HG02981 (cell line): Measurements from ENCODE around the gene ERMAP.
"Not testable (repeated sequence)": the region's sequence is repeated elsewhere in the genome, so short reads cannot be mapped to it uniquely, and the experiment has no call there.

ENCODE experiments used
- ATAC-seq: cut with Tn5 transposase; IDR thresholded peaks from one replicate; pipeline ENCODE4 v1.9.1; 2021; ENCODE audit warnings: mild to moderate bottlenecking, moderate library complexity; ENCODE audit not compliant: unreplicated experiment

Gene ERMAP

DNA sequence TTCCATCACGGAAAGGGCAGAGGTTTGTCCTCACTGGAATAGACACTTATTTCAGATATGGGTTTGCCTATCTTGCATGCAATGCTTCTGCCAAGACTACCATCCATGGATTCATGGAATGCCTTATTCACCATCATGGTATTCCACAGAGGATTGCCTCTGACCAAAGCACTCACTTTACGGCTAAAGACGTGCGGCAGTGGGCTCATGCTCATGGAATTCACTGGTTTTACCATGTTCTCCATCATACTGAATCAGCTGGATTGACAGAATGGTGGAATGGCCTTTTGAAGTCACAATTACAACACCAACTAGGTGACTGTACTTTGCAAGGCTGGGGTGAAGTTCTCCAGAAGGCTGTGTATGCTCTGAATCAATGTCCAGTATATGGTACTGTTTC, 51.5 kb downstream of the ERMAP start:
- not testable (repeated sequence) for ATAC-seq

GRCh38 chr1:42869254-42869653, 52.3 kb downstream of the ERMAP start:
- not testable (repeated sequence) for ATAC-seq

DNA sequence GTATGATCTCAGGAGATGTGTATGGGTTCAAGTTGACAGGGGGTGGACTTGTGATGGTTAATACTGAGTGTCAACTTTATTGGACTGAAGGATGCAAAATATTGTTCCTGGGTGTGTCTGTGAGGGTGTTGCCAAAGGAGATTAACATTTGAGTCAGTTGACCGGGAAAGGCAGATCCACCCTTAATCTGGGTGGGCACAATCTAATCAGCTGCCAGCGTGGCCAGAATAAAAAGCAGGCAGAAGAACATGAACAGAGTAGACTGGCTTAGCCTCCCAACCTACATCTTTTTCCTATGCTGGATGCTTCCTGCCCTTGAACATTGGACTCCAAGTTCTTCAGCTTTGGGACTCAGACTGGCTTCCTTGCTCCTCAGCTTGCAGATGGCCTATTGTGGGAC, 52.8 kb downstream of the ERMAP start:
- not testable (repeated sequence) for ATAC-seq

- ATAC-seq: not testable (repeated sequence)
These were observed 56.2 kb downstream of the ERMAP start for GRCh38 chr1:42873108-42873507.

- no peak for ATAC-seq
These were observed 56.7 kb downstream of the ERMAP start for GRCh38 chr1:42873670-42874069.

- no peak for ATAC-seq
These were observed 59.1 kb downstream of the ERMAP start for GRCh38 chr1:42876009-42876408.

DNA sequence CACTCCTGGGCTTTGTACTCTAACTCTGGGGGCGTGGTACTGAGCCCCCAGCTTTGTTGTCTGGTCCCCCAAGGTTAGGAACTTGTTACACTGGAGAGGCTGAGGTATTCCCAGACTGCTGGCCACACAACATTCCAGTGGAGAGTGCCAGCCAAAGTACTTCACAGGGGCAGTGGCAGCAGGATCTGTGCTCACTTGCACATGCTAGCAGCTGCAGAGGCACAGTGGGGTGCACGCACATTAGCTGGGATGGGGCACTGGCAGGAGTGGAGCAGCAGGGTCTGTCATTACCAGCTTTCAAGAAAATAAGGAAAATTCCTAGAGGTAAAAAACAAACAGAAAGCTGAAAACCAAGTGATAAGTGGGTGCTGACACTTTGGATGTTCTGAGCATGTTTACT, 60.5 kb downstream of the ERMAP start:
- no peak for ATAC-seq

DNA sequence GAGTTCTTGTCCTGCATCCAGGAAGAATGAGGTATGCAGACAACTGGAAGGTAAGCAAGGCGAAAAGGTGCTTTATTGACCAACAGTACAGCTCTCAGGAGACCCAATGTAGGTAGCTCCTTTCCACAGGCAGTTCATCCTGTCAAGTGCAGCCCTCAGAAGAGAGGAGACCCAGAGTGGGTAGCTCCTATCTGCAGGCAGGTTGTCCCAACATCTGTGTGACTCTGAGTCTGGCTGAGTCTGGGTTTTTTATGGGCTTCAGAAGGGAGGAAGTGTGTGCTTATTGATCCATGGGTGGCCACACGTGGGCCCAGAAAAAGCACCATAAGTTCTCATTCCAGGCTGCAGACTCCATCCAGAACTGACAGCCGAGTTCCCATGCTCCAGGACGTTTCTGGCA, 63.5 kb downstream of the ERMAP start:
- ATAC-seq: no peak

DNA sequence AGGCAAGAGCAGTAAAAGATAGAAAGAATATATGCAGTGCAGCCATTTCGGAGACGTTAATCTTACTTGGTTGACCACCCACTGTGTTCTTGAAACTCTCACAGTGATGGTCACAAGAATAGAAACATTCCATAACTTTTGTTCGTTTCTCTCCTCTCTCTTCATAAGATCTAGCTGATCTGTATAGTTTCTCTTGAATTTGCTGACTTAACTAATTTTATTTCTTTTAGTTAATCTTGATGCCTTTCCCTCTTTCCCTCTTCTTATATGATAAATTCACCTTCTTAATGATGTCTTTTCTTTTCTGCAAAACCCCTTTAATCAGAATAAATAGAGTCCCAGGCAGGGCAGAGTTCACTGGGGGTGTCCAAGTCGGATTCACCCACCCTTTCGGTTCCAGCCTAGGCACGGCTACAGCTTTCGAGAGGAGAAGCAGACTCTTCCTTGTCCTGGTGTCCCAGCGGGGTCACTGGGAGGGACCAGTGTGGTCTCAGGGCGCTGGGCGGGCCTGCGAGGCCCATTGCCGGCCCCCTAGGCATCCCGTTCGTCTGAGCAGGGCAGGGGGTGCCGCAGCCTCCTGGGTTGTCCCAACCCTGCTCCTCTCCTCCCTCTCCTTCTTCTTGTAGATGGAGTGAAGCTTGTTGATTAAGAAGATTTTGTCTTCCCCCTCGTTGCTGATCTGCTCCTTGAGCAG, 69.3 kb downstream of the ERMAP start:
- no peak for ATAC-seq

- ATAC-seq: no peak
These were observed 69.9 kb downstream of the ERMAP start for GRCh38 chr1:42886800-42887199.

DNA sequence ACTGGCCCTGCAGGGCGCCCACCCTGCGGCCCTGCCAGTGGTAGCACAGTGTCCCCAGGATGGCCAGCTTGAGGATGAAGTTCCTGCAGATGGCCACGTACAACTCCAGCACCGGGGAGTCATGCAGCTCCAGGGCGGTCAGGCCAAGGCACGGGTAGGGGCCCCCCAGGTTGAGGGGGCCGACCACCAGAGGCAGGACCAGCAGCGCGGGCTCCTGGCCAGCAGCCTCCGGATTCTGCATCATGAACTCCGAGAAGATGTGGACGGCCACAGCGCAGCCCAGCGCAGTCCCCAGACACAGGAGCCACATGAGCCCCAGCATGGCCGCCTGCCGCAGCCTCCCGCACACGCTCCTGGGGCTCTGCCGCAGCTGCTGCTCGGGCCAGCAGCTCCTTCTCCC, 70.4 kb downstream of the ERMAP start:
- ATAC-seq: no peak

- no peak for ATAC-seq
These were observed 71.2 kb downstream of the ERMAP start for GRCh38 chr1:42888013-42888633.

DNA sequence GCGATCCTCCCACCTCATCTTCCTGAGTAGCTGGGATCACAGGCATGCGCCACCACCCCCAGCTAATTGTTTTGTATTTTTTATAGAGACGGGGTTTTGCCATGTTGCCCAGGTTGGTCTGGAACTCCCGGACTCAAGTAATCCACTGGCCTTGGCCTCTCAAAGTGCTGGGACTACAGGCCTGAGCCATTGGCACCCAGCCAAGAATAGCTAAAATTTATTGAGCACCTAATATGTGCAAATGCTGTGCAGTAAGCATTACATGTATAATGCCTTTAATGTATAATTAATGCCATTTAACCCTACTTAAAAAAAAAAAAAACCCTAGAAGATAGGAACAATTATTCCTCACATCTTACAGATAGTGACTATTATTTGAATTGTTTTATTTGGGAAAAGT, 72.3 kb downstream of the ERMAP start:
- ATAC-seq: no peak

GRCh38 chr1:42891465-42892138, 74.7 kb downstream of the ERMAP start:
- no peak for ATAC-seq
